Occipital lobe (tissue), 2 donors: ENCODE measurements around the gene ENO2. TPM values are rescaled to one million over a fixed set of nuclear protein-coding genes. Genes with fewer than 3 reads are reported as not detected.
"Not testable (repeated sequence)": the region's sequence is repeated elsewhere in the genome, so short reads cannot be mapped to it uniquely, and the experiment has no call there.

Experiments used
- DNase-seq: peaks from one replicate; lab custom pipeline; 2025; lab: John Stamatoyannopoulos, UW
- total RNA-seq: library from RNA; depleted of rRNA; stranded (reverse); fragments of >200 nt; gene quantifications from one replicate; pipeline ENCODE4 v1.2.3, GENCODE V29; 2014

The ENO2 gene
- total RNA-seq, 1 donor from 2014 or later: 137 TPM

- not testable (repeated sequence) for DNase-seq
Measured at GRCh38 chr12:6886206-6886999, 28.0 kb upstream of the ENO2 start.

GRCh38 chr12:6887460-6887859 is 26.9 kb upstream of the ENO2 start:
- DNase-seq: no peak

- DNase-seq: no peak
Measured at GRCh38 chr12:6888360-6888759, 26.0 kb upstream of the ENO2 start.

GRCh38 chr12:6888794-6889193 is 25.6 kb upstream of the ENO2 start:
- DNase-seq: not testable (repeated sequence)

- DNase-seq: not testable (repeated sequence)
Measured at GRCh38 chr12:6889775-6890573, 24.4 kb upstream of the ENO2 start.

DNA sequence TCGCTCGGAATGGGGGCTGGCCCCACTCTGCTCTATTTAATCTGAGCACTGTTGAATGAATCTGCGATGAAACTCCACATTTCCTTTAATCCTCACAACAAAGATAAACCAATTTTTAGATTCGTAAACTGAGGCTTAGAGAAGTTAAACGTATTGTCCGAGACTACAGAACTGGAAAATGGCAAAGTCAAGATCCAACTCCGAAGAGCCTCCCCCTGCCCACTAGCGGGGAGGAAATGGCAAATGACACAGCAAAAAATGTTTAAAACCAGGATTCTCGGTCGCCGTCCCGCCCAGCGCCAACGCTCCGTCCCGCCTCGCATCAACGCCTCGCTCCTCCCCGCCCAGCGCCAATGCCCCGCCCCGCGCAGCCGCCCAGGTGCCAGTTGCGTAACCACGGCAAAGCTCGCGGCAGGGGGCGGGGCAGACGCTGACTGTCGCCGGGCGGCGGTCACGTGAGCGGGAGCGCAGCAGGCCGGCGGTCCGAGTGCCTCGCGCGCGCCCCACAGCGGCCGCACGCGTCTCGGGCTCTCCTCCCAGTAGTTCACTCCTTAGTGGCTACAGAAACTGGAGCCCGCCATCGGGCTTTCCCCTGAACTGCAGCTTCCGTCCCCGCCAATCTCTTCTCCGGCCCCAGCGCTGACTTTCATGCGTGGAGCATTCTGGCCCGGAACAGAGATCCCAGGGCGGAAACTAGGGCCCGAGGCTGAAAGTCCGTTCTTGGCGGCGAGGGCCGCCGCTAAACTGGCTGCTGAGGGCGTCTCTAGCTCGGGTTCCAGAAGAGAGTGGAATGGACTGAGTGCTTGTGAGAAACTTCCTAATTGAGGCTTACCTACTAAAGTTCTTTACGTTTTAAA is 23.4 kb upstream of the ENO2 start:
- peak; percentile 94 for DNase-seq

DNA sequence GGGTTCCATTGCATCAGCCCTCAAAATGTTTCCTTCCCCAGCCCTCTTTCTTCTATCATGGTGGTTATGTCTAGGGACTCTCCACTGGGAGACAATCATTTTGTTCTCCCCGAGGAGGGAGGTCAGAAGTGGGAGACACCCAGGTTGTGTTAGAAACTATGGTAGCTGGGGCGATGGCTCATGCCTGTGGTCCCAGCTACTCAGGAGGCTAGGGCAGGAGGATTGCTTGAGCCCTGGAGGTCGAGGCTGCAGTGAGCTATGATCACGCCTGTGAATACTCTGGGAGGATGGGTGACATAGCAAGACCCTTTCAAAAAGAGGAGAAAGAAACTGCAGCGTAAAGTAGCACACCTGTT is 22.8 kb upstream of the ENO2 start:
- DNase-seq: no peak

GRCh38 chr12:6892683-6893082 is 21.7 kb upstream of the ENO2 start:
- DNase-seq: not testable (repeated sequence)

DNA sequence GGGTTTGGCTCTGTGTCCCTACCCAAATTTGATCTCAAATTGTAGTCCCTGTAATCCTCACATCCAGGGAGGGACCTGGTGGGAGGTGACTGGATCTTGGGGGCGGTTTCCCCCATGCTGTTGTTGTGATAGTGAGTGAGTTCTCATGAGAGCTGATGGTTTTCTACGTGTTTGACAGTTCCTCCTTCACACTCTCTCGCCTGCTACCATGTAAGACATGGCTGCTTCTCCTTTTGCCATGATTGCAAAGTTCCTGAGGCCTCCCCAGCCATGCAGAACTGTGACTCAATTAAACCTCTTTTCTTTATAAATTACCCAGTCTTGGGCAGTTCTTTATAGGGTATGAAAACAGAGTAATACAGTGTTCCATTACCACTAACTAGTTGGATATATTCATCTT is 20.1 kb upstream of the ENO2 start:
- no peak for DNase-seq

GRCh38 chr12:6896846-6897435 is 17.4 kb upstream of the ENO2 start:
- no peak for DNase-seq

DNA sequence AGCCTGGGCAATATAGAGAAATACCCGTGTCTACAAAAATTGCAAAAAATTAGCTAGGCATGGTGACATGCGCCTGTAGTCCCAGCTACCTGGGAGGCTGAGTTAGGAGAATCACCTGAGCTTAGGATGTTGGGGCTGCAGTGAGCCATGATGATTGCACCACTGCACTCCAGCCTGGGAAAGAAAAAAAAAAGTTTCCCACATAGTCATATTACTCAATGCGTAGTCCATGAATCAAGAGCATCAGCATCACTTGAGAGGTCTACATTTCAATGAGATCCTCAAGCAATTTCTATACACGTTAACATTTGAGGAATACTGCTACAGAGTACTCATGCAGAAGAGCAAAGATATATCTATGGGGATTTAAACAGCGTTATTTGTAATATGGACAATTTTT is 15.0 kb upstream of the ENO2 start:
- no peak for DNase-seq

GRCh38 chr12:6899837-6900519 is 14.4 kb upstream of the ENO2 start:
- DNase-seq: peak; percentile 40

- DNase-seq: no peak
Measured at GRCh38 chr12:6902448-6902847, 11.9 kb upstream of the ENO2 start.

DNA sequence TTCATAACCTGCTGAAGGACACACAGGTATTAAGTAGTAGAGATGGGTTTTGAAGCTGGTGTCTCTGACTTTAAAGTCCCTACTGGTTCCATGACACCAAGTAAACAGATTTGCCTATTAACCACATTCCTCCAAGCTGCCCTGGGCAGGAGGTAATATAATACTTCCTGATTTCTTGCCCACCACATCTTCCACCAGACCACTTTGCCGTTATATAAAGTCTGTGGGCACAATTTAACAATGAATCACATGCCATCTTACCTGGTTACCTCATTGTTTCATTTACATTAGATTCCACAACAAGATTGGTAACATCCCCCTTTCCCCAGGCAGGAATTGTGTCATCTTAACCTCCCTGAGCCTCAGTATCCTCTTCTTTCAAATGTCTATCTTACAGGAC is 10.7 kb upstream of the ENO2 start:
- DNase-seq: no peak

DNA sequence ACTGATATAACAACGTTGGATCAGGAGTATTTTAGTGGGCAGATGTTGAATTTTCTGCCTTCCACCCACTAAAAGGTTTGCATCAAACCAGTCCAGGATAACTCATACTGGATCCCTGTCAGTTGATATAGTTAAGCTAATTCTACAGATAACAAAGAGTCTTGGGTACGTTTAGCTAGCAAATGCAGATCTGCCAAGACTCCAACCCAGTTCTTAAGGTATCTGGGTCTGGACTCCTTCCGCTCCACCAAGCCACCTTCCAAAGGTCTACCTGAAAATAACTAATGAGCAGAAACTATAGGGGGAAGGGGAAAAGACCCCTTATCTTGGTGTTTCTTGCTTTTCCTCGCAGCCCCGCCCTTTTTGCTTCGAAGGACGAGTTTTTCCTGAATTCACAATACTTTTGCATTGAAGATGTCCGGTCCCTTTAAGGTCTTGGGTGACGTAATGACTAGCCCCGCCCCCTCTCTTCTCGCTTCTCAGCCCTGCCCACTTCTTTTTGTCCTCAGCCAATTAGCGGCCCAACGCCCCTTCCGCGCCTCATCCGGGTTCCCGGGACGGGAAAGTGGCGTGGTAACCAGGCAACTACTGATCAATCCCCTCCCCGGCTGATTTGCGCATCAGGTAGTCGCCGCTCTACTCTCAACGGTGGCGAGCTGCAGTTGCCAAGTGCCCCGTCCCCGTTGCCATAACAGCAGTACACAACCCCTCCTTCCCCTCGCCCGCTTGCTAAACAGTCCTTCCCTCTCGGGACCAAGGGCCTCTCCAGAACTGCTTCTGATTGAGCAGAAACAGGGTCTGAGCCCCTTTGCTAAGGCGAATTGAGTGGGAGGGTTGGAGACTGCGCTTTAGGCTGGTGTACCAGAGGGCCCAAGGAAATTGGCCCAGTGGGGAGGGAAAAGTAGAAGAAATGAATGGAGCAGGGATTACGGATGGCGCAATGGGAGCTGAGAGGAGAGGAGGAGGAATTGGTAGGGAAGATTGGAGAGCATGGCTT is 9.8 kb upstream of the ENO2 start, which contains the start of gene LRRC23:
Gene LRRC23 (plus strand): TSS at position 543 of the 997 bp plus-strand sequence. CDS start 812 bp downstream, outside the sequence.
- peak; percentile 97 for DNase-seq

DNA sequence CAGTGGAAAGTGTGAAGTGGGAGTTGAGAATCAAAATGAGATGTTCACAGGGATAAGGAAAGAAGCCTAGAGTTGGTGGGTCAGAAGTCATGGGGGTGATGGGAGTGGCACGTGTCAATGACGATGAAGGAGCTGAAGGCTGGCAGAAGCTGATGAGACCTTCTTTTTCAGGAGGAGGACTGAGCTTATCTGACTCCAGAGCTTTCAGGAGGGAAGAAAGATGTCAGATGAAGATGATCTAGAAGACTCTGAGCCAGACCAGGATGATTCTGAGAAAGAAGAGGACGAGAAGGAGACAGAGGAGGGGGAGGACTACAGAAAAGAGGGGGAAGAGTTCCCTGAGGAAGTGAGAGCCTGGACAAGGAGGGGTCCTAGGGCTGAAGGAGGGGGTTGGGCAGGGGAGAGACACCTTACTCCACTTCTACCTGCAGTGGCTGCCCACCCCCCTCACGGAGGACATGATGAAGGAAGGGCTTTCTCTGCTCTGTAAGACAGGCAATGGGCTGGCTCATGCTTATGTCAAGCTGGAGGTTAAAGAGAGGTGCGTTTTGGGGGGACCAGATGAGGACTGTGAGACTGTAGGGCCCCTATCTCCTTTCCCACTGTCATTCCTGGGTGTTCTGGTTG is 8.9 kb upstream of the ENO2 start:
- no peak for DNase-seq

- not testable (repeated sequence) for DNase-seq
Measured at GRCh38 chr12:6908141-6908540, 6.2 kb upstream of the ENO2 start.

DNA sequence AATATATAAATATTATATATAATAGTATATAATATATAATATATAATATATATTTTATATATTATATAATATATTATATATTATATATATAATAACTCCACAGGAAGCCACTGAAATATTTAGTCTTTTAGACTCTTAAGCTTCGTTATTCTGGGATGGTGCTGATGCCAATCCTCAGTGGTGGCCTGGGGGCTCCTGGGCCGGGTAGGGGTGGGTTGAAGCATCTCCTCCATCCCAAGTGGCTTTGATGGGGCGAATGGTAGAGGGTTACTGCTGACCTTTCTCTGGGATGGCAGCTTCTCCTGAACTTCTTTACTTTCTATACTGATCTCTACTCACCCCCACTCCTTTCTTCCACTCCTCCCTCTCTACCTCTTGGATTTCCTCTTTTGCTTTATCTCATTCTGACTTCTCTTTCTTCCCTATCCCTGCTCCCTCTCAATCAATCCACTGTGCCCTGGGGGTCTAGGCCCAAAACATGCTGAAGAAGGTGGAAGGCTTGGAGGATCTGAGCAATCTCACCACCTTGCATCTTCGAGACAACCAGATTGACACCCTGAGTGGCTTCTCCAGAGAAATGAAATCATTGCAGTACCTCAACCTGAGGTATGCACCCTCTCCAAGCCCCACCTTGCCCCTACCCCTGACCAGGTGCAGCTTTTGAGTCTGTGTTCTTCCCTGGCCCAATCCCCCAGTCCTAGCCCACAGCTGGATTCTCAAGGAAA is 4.8 kb upstream of the ENO2 start:
- DNase-seq: no peak
